BE2C (cell line): ENCODE results near the gene DICER1.

Experiments
- DNase-seq: peaks from one replicate; pipeline ENCODE4 v3.0.0-alpha.2; 2020
- H3K27me3 ChIP-seq: fragments of 250-450 bp; sonication (Bioruptor Pico); 2 replicates; pipeline ENCODE4 v1.5.1; 2020; ENCODE audit warnings: mild to moderate bottlenecking
- H3K36me3 ChIP-seq: fragments of 250-450 bp; sonication (Bioruptor Pico); 2 replicates; pipeline ENCODE4 v1.5.1; 2020; ENCODE audit warnings: mild to moderate bottlenecking
- H3K4me1 ChIP-seq: fragments of 250-450 bp; sonication (Bioruptor Pico); 2 replicates; pipeline ENCODE4 v1.5.1; 2020
- H3K4me3 ChIP-seq: 2 replicates; pipeline ENCODE4 v1.5.1; 2011; ENCODE audit warnings: low read depth, low read length
- H3K9me3 ChIP-seq: fragments of 250-450 bp; sonication (Bioruptor Pico); 2 replicates; pipeline ENCODE4 v1.5.1; 2020
- TF ChIP-seq, protein P1 (sequence below): IDR thresholded peaks from 2 replicates; pipeline ENCODE4 v1.5.1; 2012; ENCODE audit warnings: mild to moderate bottlenecking, low read depth, low read length

The DICER1 gene

DNA sequence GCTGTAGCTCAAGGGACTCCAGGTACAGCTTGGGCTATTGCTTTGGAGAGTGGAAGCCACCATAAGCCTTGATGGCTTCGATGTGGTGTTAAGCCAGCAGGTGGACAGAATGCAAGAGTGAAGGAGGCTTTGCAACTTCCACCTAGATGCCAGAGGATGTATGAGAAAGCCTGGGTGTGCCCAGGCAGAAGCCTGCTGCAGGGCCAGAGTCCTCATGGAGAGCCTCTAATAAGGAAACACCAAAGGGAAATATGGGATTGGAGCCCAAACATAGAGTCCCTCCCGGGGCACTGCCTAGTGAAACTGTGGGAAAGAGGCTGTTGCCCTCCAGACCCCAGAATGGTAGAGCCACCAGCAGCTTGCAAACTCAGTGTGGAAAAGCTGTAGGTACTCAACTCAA lies 9.8 kb upstream of the DICER1 start:
- no peaks in the 10 kb centered on the region for H3K9me3 ChIP-seq
- no peak overlapping the region for H3K4me3 ChIP-seq
- no peaks in the 10 kb centered on the region for H3K36me3 ChIP-seq
- DNase-seq: no peak
- no peaks in the 10 kb centered on the region for H3K27me3 ChIP-seq
- no peaks in the 10 kb centered on the region for H3K4me1 ChIP-seq
- TF ChIP-seq, protein P1, sequence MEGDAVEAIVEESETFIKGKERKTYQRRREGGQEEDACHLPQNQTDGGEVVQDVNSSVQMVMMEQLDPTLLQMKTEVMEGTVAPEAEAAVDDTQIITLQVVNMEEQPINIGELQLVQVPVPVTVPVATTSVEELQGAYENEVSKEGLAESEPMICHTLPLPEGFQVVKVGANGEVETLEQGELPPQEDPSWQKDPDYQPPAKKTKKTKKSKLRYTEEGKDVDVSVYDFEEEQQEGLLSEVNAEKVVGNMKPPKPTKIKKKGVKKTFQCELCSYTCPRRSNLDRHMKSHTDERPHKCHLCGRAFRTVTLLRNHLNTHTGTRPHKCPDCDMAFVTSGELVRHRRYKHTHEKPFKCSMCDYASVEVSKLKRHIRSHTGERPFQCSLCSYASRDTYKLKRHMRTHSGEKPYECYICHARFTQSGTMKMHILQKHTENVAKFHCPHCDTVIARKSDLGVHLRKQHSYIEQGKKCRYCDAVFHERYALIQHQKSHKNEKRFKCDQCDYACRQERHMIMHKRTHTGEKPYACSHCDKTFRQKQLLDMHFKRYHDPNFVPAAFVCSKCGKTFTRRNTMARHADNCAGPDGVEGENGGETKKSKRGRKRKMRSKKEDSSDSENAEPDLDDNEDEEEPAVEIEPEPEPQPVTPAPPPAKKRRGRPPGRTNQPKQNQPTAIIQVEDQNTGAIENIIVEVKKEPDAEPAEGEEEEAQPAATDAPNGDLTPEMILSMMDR: no peak

DNA sequence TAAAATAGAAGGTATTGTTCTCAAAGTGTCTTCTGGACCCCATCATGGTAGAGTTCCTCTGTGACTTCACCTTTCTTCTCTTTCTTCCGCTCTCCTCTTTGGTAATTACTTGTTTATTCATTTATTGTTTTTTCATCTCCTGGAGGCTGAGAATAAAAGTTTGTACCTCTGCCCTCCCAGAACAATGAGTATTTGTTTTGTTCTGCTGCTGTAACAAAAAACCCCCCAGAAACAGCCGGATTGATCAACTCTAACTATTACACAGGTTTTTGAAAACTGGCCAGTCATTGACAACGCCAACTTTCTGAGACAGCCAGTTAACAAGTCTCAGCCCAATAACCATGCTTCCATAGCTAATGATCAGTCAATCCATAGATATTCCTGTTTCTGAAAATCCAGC lies 8.2 kb upstream of the DICER1 start:
- TF ChIP-seq, protein P1: no peak
- Histone ChIP-seq H3K9me3 (no peaks in the 10 kb centered on the region), H3K27me3 (no peaks in the 10 kb centered on the region), H3K4me3 (no peak overlapping the region), H3K4me1 (no peaks in the 10 kb centered on the region), H3K36me3 (no peaks in the 10 kb centered on the region)
- no peak for DNase-seq

- no peaks in the 10 kb centered on the region for H3K36me3 ChIP-seq
- no peaks in the 10 kb centered on the region for H3K9me3 ChIP-seq
- H3K27me3 ChIP-seq: no peaks in the 10 kb centered on the region
- no peaks in the 10 kb centered on the region for H3K4me1 ChIP-seq
- TF ChIP-seq, protein P1: no peak
- no peak for DNase-seq
- no peak overlapping the region for H3K4me3 ChIP-seq
Measured at GRCh38 chr14:95164506-95164905, 7.2 kb upstream of the DICER1 start.

DNA sequence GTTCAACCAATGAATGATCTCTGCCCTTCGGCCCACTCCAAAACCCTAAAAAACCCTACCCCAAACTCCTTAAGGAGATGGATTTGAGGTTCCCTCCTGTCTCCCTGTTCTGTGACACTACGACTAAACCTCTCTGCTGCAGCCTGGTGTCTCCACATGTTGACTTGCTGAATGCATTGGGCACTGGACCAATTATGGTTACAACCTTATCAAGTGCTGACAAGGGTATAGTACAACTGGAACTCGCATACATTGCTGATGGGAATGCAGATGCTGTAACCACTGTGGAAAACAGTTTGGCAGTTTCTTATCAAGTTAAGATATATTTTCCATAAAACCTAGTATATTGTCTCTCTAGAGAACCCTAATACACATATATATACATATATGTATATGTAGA lies 6.3 kb upstream of the DICER1 start:
- Histone ChIP-seq H3K36me3 (no peaks in the 10 kb centered on the region), H3K4me1 (no peaks in the 10 kb centered on the region), H3K27me3 (no peaks in the 10 kb centered on the region), H3K4me3 (no peak overlapping the region), H3K9me3 (no peaks in the 10 kb centered on the region)
- no peak for DNase-seq
- TF ChIP-seq, protein P1: no peak

- Histone ChIP-seq H3K27me3 (no peaks in the 10 kb centered on the region), H3K4me1 (no peaks in the 10 kb centered on the region; the same call in 1 of the 2 replicates), H3K9me3 (no peaks in the 10 kb centered on the region), H3K36me3 (no peaks in the 10 kb centered on the region), H3K4me3 (no peak overlapping the region)
- TF ChIP-seq, protein P1: no peak
- DNase-seq: no peak
Measured at GRCh38 chr14:95163132-95163531, 5.8 kb upstream of the DICER1 start.

DNA sequence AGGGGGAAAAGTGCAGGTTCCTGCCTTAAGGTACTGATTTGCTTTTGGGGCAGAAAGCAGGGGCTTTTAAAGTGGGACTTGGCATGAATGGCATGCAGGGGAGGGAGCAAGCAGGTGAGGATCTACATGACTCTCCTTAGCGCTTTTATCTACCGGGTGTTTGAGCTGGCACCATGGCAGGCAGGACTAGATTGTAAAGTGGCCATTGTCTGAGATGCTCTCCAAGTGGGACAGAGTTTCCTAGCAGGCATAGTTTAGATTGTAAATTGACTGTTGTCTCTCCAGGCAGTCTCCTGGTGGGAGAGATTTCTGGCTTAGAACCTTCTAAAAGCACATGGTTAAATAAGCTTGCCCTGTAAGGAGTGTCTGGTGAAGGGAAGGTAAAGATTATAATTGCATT lies 5.3 kb upstream of the DICER1 start:
- Histone ChIP-seq H3K9me3 (no peaks in the 10 kb centered on the region), H3K27me3 (no peaks in the 10 kb centered on the region), H3K4me3 (no peak overlapping the region), H3K36me3 (no peaks in the 10 kb centered on the region), H3K4me1 (no peaks in the 10 kb centered on the region; the same call in 1 of the 2 replicates)
- TF ChIP-seq, protein P1: no peak
- DNase-seq: no peak
